G401.6 (cell line): ENCODE results near the gene AP1S1.

Experiments used
- FAIRE-seq: peaks from 2 replicates; lab custom pipeline; 2012; peaks lifted over from hg19 to GRCh38; lab: Jason Lieb, UNC

Gene AP1S1

GRCh38 chr7:101159696-101160674, 5.7 kb downstream of the AP1S1 start:
- no peak for FAIRE-seq

DNA sequence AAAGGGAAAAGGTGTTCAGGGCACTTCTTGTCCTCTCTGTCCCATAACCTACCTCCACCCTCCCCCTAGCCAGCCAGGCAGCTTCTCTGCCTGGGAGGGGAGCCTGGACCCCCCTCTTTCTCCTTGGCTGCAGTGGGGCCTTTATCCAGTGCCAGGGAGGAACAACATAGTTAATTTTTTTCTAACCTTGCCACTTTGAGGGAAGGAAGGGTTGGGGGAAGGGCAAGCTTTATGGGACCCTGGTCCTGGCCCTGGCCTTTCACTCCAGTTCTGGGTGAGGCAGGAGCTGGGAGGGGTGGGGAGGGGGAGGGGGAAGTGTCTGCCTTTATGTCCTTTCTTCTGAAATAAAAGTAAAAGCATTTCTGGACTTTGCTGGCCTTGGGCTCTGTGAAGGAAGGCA, 6.6 kb downstream of the AP1S1 start:
- FAIRE-seq: no peak

DNA sequence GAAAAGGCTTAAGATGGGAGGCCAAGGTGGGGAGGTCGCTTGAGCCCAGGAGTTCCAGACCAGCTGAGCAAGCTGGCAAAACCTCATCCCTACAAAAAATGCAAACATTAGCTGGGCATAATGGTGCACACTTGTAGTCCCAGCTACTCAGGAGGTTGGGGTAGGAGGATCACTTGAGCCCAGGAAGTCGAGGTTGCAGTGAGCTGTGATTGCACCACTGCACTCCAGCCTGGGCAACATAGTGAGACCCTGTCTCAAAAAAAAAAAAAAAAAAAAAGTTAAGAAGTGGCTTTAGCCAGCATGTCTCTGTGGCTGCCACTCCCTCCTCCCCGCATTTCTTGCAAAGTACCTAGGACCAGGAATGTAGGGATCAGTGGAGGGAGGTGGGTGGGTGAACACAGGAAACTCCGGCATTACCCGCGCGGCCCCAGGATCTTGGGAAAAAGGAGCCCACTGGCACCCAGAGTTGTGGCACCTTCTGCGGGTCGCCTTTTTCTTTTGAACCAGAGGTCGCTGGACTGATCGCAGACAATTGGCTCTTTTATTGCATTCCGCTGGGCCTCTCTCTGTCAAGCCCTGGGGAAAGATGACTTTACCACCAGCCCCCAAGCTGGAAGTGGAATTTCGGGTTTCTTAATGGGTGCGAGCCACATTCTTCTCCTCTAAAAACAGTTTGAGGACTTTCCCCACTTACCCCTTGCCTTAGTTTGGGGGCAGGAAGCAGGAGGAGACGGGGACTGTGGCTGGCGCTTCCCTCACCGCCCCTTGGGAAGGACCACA, 7.6 kb downstream of the AP1S1 start:
- FAIRE-seq: no peak

DNA sequence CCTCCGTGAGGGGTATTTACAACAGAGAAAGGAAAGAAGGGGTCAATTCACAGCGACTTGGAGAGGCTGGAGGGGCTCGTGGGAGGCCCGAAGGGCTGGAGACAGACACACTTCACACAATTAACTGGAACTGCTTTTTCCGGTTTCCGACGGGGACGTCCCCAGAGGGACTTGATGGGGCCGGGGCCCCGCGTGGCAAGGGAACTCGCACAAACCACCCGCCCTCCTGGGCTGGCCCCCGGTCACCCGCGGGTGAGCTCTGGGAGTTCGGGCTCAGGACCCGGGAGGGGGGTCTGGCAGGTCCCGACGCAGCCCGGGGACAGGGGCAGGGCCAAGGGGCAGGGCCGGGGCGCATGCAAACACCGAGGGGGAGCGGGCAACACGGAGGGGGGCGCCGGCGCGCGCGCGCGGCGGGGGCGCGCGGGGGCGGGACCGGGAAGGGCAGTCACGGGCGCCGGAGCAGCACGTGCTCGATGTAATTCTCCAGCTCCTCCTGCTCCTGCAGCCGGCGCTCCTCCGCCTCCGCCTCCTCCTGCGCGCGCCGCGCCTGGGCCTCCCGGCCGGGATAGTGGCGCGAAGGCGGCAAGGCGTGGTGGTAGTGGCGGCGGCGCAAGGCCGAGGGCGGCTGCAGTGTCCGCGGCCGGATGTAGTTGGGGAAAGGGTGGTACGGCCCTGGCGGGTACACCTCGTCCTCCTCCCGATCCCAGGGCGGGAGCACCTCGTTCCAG, 8.4 kb downstream of the AP1S1 start:
- FAIRE-seq: no peak

DNA sequence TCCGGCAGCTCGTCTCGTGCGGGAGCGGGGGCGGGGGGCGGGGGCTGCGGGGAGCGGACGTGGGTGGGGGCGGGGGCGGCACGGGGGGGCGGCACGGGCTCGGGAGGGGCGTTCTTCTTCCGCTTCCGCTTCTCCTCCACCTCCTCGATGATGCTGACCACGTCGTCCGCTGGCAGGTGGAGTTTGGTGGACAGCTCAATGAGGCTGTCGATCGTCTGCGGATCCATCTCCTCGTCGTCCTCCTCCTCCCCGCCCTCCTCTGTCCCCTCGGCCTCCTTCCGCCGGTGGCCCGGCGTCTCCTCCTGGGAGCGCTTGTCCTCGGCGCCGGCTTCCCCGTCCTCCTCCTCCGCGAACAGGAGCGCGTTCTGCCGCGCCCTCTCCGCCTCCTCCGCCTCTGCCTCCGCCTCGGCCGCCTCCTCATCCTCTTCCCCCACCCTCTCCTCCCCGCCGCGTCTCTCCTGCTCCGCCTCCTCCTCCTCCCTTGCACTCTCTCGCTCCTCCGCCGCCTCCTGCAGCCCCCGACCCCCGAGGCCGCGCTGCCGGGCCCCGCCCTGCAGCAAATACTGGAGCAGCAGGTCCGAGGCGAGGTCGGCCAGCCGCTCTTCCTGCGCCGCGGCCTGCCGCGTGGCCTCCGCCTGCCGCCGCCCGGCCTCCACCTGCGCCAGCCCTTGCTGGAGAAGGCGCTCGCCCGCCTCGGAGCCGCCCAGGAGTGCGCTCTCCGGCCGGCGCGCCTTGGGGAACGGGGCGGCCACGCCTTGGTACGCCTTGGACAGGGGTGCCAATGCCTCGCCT, 9.2 kb downstream of the AP1S1 start:
- FAIRE-seq: no peak

DNA sequence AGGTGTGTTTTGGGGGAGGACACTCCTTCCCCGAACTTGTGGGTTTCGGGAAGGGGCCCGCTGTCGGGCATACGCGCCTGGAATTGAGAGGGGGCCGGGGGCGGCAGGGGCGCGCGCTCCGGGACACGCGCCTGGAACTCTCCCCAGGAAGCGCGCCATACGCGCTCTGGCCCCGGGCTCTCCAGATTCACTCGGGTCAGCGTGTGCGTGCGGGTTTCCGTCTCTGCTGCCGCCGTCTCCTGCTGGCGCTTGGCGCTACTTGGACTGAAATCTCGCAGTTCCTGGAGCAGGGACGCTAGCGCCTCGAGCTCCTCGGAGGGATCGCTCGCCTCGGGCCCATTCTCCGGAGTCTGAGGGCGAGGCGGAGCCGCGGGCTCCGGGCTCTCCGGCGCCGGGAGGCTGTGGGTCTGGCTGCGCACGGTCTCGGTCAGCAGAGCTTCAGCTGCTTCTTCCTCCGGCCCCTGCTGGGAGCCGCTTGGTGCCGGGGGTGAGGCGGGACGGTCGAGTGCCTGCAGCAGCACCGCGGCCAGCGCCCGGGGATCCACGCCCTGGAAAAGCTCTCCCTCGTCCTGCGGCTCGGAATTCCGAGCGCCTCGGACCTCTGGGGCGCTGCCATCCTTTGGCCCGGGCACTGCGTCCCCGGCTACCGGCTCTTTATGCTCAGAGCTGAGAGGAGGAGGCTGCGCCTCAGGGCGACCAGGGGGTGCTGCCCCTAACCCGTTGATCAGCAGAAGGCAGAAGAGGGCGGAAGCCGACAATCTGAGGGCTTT, 10.0 kb downstream of the AP1S1 start:
- no peak for FAIRE-seq

DNA sequence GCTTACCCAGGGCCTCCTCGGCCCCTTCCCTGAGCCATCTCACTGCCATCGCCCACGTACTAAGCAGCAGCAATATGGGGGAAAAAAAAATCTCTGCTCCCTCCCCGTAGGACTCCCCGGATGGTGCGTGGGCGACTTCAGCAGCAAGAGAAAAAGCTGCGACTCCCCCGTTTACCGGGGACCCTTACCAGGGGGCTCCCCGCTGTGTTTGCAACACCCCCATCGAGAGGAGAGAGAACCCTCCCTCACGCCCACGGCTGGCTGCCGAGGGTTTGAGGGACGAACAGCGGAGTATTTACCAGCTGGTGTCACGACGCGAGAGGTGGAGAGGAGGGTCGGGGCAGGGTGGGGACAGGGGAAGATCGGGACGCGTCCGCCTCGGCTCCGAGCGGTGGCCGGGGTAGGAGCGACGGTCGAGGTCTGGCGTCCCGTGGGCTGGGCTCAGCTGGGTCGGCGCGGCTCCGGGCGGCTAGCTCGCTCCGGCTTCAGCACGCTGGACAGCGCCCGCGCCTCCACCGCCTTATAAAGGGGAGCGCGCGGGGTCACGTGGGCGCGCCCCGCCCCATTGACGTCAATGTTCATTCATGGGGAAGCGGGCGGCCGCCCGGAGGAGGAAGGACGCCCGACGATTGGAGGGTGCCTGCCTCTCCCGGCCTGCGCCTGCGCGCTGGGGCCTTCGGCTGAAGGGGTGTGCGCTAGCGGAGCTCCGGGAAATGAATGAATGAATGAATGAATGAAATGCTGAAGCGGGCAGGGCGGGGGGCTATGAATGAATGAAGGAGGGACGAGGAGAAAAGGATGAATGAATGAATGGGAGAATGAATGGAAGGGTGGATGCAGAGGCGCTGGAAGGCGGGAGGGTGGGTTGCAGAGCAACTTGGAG, 11.0 kb downstream of the AP1S1 start, which contains the start of gene VGF:
Gene VGF (minus strand): TSS at position 495 of the 883 bp plus-strand sequence. CDS start 726 bp downstream, outside the sequence.
- peak; percentile 84 for FAIRE-seq

GRCh38 chr7:101165958-101166647, 11.8 kb downstream of the AP1S1 start:
- FAIRE-seq: no peak

DNA sequence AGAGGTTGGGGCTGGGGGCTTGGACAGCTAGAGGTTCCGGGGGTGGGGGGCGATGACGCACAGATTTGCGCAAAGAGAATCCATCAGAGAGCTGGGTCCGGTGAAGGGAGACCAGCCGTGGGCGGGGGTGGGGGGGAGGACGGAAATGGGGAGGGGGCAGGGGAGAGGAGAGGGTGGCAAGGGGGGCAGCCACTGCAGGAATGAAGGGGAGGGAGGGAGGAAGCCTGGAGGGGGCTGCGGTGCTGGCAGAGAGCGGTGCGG, 12.3 kb downstream of the AP1S1 start:
- no peak for FAIRE-seq

GRCh38 chr7:101166909-101167644, 12.8 kb downstream of the AP1S1 start:
- peak; percentile 23 for FAIRE-seq

- FAIRE-seq: no peak
Observed at GRCh38 chr7:101167645-101168411, 13.6 kb downstream of the AP1S1 start.

DNA sequence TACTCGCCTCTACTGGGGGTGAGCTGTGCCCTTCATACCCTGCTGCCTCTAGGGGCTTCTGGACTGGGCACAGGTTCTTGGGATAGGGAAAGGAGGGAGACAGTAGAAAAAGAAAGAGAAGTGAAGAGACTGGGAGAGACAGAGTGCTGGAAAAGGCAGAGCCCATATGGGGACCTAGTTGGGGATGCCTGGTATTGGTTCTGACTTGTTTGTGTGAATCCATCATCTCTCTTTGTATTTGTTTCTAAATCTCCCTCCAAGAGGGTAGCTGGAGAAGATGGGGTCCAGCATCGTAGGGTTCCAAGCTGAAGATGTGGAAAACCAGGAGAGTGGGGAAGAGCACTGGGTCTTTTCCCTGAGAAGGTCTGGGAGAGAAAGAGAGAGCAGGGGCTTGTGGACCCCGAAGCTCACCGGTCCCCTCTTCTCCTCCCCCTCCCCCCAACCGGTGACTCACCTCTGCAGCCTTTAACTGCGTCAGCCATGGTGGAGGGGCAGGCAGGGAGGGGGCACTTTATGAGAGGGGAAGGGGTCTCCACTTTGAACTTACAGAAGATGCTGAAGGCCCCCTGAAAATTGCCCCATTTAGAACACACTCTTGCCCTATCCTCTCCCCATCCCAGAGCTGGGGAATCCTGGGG, 14.3 kb downstream of the AP1S1 start:
- no peak for FAIRE-seq

DNA sequence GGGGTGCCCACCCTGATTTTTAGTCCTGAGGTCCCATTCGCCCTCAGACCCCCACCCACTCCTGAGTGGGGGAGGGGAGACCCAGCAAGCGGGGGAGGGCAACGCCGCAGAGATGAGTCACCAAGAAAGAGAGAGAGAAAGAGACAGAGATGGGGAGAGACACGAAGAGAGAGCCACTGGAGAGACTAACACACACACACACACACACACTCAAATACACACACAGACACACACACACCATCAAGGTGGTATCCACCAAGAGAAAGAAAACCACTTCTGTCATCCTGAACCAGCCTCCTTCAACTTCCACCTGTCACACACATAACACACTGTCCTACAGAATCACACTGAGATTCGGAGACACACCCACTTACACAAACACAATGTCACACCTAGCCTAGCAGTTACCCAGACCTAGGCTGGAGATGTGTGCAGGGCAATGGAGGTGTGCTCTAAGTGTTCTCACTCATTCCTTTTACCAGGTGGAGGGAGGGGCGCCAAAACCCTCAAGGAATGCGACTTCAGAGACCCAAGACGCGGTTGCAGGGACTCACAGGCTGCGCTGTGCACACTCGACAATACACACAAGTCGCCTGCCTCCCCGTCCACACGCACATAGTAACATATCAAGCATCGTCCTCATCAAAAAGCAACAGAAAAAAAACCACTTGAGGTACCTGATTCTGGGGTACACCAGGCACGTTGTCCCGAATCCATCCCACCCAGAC, 15.0 kb downstream of the AP1S1 start:
- no peak for FAIRE-seq

DNA sequence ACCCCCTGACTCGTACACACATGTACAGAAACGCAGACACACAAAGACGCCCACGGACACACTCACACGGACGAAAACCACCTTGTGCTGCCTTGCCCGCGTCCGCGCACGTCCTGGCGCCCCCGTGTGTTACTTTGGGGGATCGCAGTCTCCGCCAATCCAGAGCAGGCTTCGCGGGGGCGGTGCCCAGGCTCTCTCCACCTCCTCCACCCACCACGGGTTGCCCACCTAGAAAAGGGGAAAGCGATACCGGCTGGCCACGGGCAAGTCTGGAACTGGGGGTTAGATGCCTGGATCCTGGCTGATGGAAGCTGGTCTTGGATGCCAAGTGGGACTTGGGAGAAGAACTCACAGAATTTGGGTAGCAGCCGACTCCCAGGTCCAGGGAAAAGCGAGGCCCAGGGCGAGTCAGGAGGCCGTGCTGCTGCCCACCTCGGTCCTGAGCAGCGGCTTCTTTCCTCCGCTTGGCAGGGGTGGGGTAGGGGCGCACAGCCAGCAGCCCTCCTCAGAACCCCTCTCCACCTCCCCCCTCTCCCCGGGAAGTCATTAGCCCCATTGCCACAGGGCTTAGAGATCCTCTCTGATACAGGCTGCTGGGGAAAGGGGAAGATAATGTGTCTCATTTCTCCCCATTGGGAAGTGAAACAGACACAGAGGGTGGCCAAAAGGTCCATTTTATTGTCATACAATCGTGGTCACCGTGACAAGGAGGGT, 15.7 kb downstream of the AP1S1 start:
- no peak for FAIRE-seq

DNA sequence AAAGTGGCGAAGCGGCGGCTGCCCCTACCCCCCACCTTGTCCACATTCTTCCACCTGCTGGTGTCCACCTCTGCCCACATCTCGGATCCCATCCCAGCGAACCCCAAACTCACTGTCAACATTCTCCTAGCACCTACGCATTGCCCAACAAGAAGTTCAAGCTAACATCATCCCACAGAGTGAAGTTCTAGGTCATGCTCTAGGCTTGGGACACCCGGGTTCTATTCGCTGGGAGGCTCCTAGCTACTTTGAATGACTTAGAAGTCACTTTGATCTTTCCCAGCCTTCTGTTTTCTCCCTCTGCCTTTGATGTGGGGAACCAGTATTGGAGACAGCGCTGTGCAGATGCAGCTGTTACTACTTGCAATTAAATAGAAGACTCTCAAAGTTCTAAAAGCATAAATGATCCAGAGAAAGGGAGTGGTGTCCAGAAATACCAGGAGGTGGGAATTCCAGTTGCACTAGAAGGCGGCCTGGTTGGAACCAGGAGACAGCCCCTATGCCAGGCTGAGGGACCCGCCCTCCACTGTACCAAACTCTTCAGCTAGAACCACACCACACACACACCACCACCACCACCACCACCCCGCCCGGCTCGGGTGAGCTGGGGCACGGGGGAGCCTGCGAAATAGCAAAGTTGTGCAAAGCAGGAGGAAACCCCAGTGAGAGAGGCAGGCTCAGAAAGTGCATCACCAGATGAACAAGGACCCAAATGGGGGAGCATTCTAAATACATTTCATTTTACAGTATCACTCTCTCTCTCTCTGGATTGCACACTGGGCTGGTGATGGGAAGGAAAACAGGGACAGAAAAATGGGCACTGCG, 16.6 kb downstream of the AP1S1 start:
- no peak for FAIRE-seq
